Measurements from ENCODE around the gene CATSPER1. TPM values are rescaled to one million over a fixed set of nuclear protein-coding genes. Genes with fewer than 3 reads are reported as not detected.

CATSPER1 gene
- total RNA-seq, 1 experiment from 2014 or later: 2.4 TPM

DNA sequence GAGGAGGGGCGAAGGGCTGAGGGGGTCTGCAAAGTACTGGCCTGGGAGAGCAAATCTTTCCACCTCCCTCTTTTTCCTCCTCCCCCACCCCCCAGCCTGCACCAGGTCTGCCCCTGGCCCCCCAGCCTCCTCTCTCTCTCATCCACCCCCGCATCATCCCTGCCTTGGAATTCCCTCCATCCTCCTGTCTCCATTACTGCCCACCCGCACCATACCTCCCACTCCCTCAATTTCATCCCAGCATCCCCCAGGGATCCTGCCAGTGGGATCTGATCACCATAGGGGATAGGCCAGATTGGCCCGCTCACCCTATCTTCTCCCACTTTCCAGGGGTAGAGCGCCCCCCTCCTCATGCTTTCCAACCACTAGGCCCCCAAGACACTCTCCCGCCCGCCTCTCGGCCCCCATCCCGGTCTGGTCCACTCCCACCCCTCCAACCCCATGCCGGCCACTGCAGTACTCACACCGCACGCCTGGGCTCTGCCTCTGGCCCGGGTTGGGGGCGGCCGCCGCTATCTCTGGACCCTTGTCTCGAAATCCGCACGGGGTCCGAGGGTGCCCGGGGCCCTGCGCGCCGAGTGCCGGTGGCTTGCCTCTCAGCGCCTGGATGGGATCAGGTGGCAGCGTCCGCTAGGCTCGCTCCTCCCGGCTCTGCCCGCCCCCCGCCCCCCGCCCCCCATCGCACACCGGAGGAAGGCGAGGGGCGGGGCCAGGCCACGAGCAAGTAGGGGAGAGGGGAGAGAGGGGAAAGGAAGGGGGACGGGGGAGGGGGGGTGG lies 22.5 kb upstream of the CATSPER1 start, which contains the start of gene GAL3ST3:
Gene GAL3ST3 (minus strand): TSS at position 615 of the 777 bp plus-strand sequence. CDS start 3,746 bp downstream, outside the sequence.
- H3K79me2 ChIP-seq (ENCODE audit: insufficient read depth, low read length): peaks cover 16% of the 10 kb centered on the region
- H3K9me2 ChIP-seq (ENCODE audit: insufficient read depth): no peaks in the 10 kb centered on the region
- CTCF ChIA-PET: no interaction called here
- no peak within 1 kb of the TSS for H2AFZ ChIP-seq (ENCODE audit: low read depth, low read length, poor library complexity, severe bottlenecking)
- DNase-seq (ENCODE audit: low read depth, low spot score): no peak
- no peaks in the 10 kb centered on the region; a peak in 1 of 4 replicates for H3K36me3 ChIP-seq (ENCODE audit: control insufficient read depth in 1 of 2, insufficient read depth in 2 of 2, low read length in 2 of 2)
- H3K27ac ChIP-seq (ENCODE audit: low read depth, low read length): no peak within 1 kb of the TSS
- H3K27me3 ChIP-seq (ENCODE audit: insufficient read depth, low read length): no peaks in the 10 kb centered on the region
- H3K4me1 ChIP-seq (ENCODE audit: control insufficient read depth in 1 of 2, insufficient read depth in 2 of 2, low read length in 2 of 2): peaks cover 21 to 30% of the 10 kb centered on the region in 2 experiments
- no peak for TF ChIP-seq EZH2phosphoT487 (IDR thresholded peaks at IDR 0.05; ENCODE audit: borderline replicate concordance)
- no peak for TF ChIP-seq ZNF274 (IDR thresholded peaks at IDR 0.05; ENCODE audit: low read depth, low read length)
- H3K4me3 ChIP-seq (replicated peaks in 1 of 2; ENCODE audit: low read depth in 1 of 2, low read length in 2 of 2): no peak within 1 kb of the TSS
- no peaks in the 10 kb centered on the region for H3K9me3 ChIP-seq (ENCODE audit: control insufficient read depth in 1 of 2, insufficient read depth in 1 of 2, low read depth in 1 of 2, low read length in 2 of 2)
- no TSS peak for BruUV-seq (replicated peaks)
- intact Hi-C loops (cut with micrococcal nuclease): no loop called here
- ATAC-seq: no peak
- no peaks in the 10 kb centered on the region for H4K20me1 ChIP-seq (ENCODE audit: insufficient read depth)
- RAD21 ChIA-PET (ENCODE audit: low non-redundant PET in 1 of 2, low total read pairs in 2 of 2, uncharacterized antibody in 2 of 2, unreplicated experiment in 2 of 2): interaction anchor here in 1 of 2 experiments (0.5 kb wide), 1 partner anchor 389 kb away, joined by 3 read pairs; no protein-coding TSS in a partner anchor
- no peak within 1 kb of the TSS for H3K4me2 ChIP-seq (ENCODE audit: low read length)
- no peak within 1 kb of the TSS for H3K9ac ChIP-seq (ENCODE audit: low read length)
- POLR2A ChIA-PET: no interaction called here

DNA sequence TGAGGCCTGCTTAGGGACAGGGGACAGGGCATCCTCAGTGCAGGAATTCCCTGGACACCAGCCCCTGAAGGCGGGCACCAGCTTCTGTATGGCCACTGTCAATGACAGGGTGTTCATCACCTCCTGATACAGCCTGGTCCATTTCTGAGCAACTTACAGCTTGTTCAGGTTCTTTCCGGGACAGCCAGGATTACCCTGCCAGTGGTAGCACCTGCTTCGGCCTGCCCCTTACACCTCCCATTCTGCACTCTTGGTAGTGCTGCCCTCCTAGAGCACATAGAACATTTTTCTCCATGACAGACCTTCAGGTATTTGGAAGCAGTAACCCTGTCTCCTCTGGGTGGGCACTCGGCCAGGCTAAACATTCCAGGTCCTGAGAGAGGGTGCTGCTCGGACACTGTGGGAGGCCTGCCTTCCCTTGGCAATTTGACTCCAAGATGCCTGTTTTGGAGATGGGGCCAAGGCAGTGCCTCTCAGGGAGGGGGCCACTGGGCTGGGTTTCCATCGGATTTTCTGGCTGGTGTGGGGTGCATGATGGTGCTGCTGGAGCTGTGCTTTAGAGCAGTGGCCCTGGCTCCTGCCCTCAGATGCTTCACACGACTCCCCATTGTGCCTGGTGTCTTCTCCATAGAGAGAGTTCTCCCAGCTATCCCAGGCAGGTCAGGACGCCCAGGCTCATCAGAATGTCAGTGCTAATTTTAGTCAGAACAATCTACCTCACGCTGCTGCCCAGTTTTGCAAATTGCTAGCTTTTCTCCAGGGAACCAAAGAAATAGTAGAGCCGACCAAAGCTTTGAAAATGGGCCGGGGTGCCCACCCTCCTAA lies 21.5 kb upstream of the CATSPER1 start:
- no peaks in the 10 kb centered on the region for H3K36me3 ChIP-seq (ENCODE audit: control insufficient read depth in 1 of 2, insufficient read depth in 2 of 2, low read length in 2 of 2)
- TF ChIP-seq POLR2AphosphoS5 (IDR thresholded peaks at IDR 0.05; ENCODE audit: low read depth, low read length) (no peak), SP1 (IDR thresholded peaks at IDR 0.05; ENCODE audit: low read depth) (no peak), ZNF274 (IDR thresholded peaks at IDR 0.05; ENCODE audit: low read depth, low read length) (no peak), SRF (IDR thresholded peaks at IDR 0.05; ENCODE audit: low read depth) (no peak)
- TF ChIP-seq, protein P1, sequence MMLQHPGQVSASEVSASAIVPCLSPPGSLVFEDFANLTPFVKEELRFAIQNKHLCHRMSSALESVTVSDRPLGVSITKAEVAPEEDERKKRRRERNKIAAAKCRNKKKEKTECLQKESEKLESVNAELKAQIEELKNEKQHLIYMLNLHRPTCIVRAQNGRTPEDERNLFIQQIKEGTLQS (IDR thresholded peaks at IDR 0.05): no peak
- H3K9me3 ChIP-seq (ENCODE audit: control insufficient read depth in 1 of 2, insufficient read depth in 1 of 2, low read depth in 1 of 2, low read length in 2 of 2): no peaks in the 10 kb centered on the region
- no peaks in the 10 kb centered on the region for H3K9me2 ChIP-seq (ENCODE audit: insufficient read depth)
- H3K4me1 ChIP-seq (ENCODE audit: control insufficient read depth in 1 of 2, insufficient read depth in 2 of 2, low read length in 2 of 2): peaks cover 16 to 23% of the 10 kb centered on the region in 2 experiments
- BruUV-seq (replicated peaks): no TSS peak
- no peak overlapping the region for H3K27ac ChIP-seq (ENCODE audit: low read depth, low read length)
- no peak overlapping the region for H3K4me3 ChIP-seq (replicated peaks in 1 of 2; ENCODE audit: low read depth in 1 of 2, low read length in 2 of 2)
- ChIA-PET RAD21 (ENCODE audit: low non-redundant PET in 1 of 2, low total read pairs in 2 of 2, uncharacterized antibody in 2 of 2, unreplicated experiment in 2 of 2) (interaction anchor here in 1 of 2 experiments (0.5 kb wide), 1 partner anchor 388 kb away, joined by 3 read pairs; no protein-coding TSS in a partner anchor), POLR2A (no interaction called here), CTCF (no interaction called here)
- no peak overlapping the region for H3K4me2 ChIP-seq (ENCODE audit: low read length)
- DNase-seq (ENCODE audit: low read depth, low spot score): no peak
- no peak for ATAC-seq
- no peak overlapping the region for H2AFZ ChIP-seq (ENCODE audit: low read depth, low read length, poor library complexity, severe bottlenecking)
- H3K9ac ChIP-seq (ENCODE audit: low read length): no peak overlapping the region
- peaks cover 6% of the 10 kb centered on the region for H3K79me2 ChIP-seq (ENCODE audit: insufficient read depth, low read length)
- no peaks in the 10 kb centered on the region for H3K27me3 ChIP-seq (ENCODE audit: insufficient read depth, low read length)
- no peaks in the 10 kb centered on the region for H4K20me1 ChIP-seq (ENCODE audit: insufficient read depth)
- intact Hi-C loops (cut with micrococcal nuclease): no loop called here

All from HCT116 (cell line).